Central memory CD8-positive, alpha-beta T cell (primary cell): Measurements from ENCODE around the gene ANAPC7.
A peak's percentile ranks its signal among the peaks of the same experiment; 100 is the strongest.
"Not testable (repeated sequence)": the region's sequence is repeated elsewhere in the genome, so short reads cannot be mapped to it uniquely, and the experiment has no call there.

Experiments
- ATAC-seq: fragments of 150-1000 bp; cut with Tn5 transposase; replicated peaks from 2 replicates; pipeline ENCODE4 v1.10.0; 2022; ENCODE audit warnings: mild to moderate bottlenecking, moderate FRiP score, moderate number of reproducible peaks; ENCODE audit not compliant: poor library complexity, severe bottlenecking; ENCODE audit errors: extremely low read depth
- DNase-seq, 2 donors: peaks; one replicate each; pipeline ENCODE4 v3.0.0; 2021; ENCODE audit warnings: low spot score in 2 of 2
- H3K27ac Mint-ChIP-seq: one replicate; pipeline ENCODE4 v1.8.0; 2022; ENCODE audit warnings: low read depth, mild to moderate bottlenecking, moderate library complexity, mixed read lengths
- H3K27me3 Mint-ChIP-seq: one replicate; pipeline ENCODE4 v1.8.0; 2022; ENCODE audit warnings: mixed read lengths
- H3K36me3 Mint-ChIP-seq: one replicate; pipeline ENCODE4 v1.8.0; 2022; ENCODE audit warnings: mild to moderate bottlenecking, moderate library complexity, mixed read lengths; ENCODE audit not compliant: insufficient read depth
- H3K4me1 Mint-ChIP-seq: one replicate; pipeline ENCODE4 v1.8.0; 2022; ENCODE audit warnings: mixed read lengths
- H3K4me3 Mint-ChIP-seq: one replicate; pipeline ENCODE4 v1.8.0; 2022; ENCODE audit warnings: mild to moderate bottlenecking, moderate library complexity, mixed read lengths
- H3K9me3 Mint-ChIP-seq: one replicate; pipeline ENCODE4 v1.8.0; 2022; ENCODE audit warnings: mixed read lengths

ANAPC7 gene

GRCh38 chr12:110371408-110372055 is 32.0 kb downstream of the ANAPC7 start:
- no peak overlapping the region for H3K4me3 Mint-ChIP-seq
- H3K27ac Mint-ChIP-seq, result peak overlapping the region; percentile 81
- H3K9me3 Mint-ChIP-seq, result no peaks in the 10 kb centered on the region
- DNase-seq (no peak), ATAC-seq (peak; percentile 49)
- no peaks in the 10 kb centered on the region for H3K27me3 Mint-ChIP-seq
- peaks cover 10% of the 10 kb centered on the region for H3K4me1 Mint-ChIP-seq
- peaks cover 28% of the 10 kb centered on the region for H3K36me3 Mint-ChIP-seq

- H3K4me1 Mint-ChIP-seq, result peaks cover 10% of the 10 kb centered on the region
- no peaks in the 10 kb centered on the region for H3K27me3 Mint-ChIP-seq
- ATAC-seq (no peak), DNase-seq (no peak)
- no peaks in the 10 kb centered on the region for H3K9me3 Mint-ChIP-seq
- no peak overlapping the region for H3K4me3 Mint-ChIP-seq
- peaks cover 21% of the 10 kb centered on the region for H3K36me3 Mint-ChIP-seq
- no peak overlapping the region for H3K27ac Mint-ChIP-seq
Observed at GRCh38 chr12:110370732-110371231, 32.7 kb downstream of the ANAPC7 start.

- DNase-seq (no peak), ATAC-seq (no peak)
- Mint-ChIP-seq H3K9me3 (no peaks in the 10 kb centered on the region), H3K27ac (no peak overlapping the region), H3K4me1 (peaks cover 10% of the 10 kb centered on the region), H3K36me3 (peaks cover 17% of the 10 kb centered on the region), H3K27me3 (no peaks in the 10 kb centered on the region), H3K4me3 (no peak overlapping the region)
Observed at GRCh38 chr12:110369992-110370391, 33.5 kb downstream of the ANAPC7 start.

GRCh38 chr12:110367181-110367864 is 36.2 kb downstream of the ANAPC7 start:
- ATAC-seq (no peak), DNase-seq (no peak)
- no peak overlapping the region for H3K27ac Mint-ChIP-seq
- H3K4me3 Mint-ChIP-seq, result no peak overlapping the region
- no peaks in the 10 kb centered on the region for H3K36me3 Mint-ChIP-seq
- no peaks in the 10 kb centered on the region for H3K9me3 Mint-ChIP-seq
- H3K27me3 Mint-ChIP-seq, result no peaks in the 10 kb centered on the region
- peaks cover 10% of the 10 kb centered on the region for H3K4me1 Mint-ChIP-seq

- Mint-ChIP-seq H3K9me3 (no peaks in the 10 kb centered on the region), H3K4me1 (peaks cover 3% of the 10 kb centered on the region), H3K4me3 (no peak overlapping the region), H3K36me3 (no peaks in the 10 kb centered on the region), H3K27ac (no peak overlapping the region), H3K27me3 (no peaks in the 10 kb centered on the region)
- DNase-seq, result no peak
- no peak for ATAC-seq
Observed at GRCh38 chr12:110366321-110367142, 37.0 kb downstream of the ANAPC7 start.

- ATAC-seq, result no peak
- Mint-ChIP-seq H3K9me3 (no peaks in the 10 kb centered on the region), H3K36me3 (no peaks in the 10 kb centered on the region), H3K27ac (no peak overlapping the region), H3K4me3 (no peak overlapping the region), H3K4me1 (no peaks in the 10 kb centered on the region), H3K27me3 (no peaks in the 10 kb centered on the region)
- no peak for DNase-seq
Observed at GRCh38 chr12:110365489-110366320, 37.8 kb downstream of the ANAPC7 start.

GRCh38 chr12:110361216-110361615 is 42.3 kb downstream of the ANAPC7 start:
- no peaks in the 10 kb centered on the region for H3K4me1 Mint-ChIP-seq
- DNase-seq, result no peak
- no peak for ATAC-seq
- no peak overlapping the region for H3K4me3 Mint-ChIP-seq
- H3K27ac Mint-ChIP-seq, result no peak overlapping the region
- H3K9me3 Mint-ChIP-seq, result no peaks in the 10 kb centered on the region
- H3K36me3 Mint-ChIP-seq, result no peaks in the 10 kb centered on the region
- no peaks in the 10 kb centered on the region for H3K27me3 Mint-ChIP-seq

GRCh38 chr12:110358384-110359097 is 45.0 kb downstream of the ANAPC7 start:
- not testable (repeated sequence) for ATAC-seq, H3K36me3 Mint-ChIP-seq, H3K4me3 Mint-ChIP-seq, H3K27ac Mint-ChIP-seq, H3K27me3 Mint-ChIP-seq, DNase-seq, H3K9me3 Mint-ChIP-seq
- peaks cover 13% of the 10 kb centered on the region for H3K4me1 Mint-ChIP-seq

GRCh38 chr12:110355073-110355472 is 48.4 kb downstream of the ANAPC7 start:
- Mint-ChIP-seq H3K9me3 (no peaks in the 10 kb centered on the region), H3K27ac (no peak overlapping the region), H3K36me3 (no peaks in the 10 kb centered on the region), H3K27me3 (no peaks in the 10 kb centered on the region), H3K4me3 (no peak overlapping the region), H3K4me1 (peaks cover 15% of the 10 kb centered on the region)
- no peak for ATAC-seq
- DNase-seq, result no peak

- no peaks in the 10 kb centered on the region for H3K9me3 Mint-ChIP-seq
- no peak overlapping the region for H3K27ac Mint-ChIP-seq
- DNase-seq (no peak), ATAC-seq (no peak)
- H3K4me1 Mint-ChIP-seq, result peaks cover 22% of the 10 kb centered on the region
- no peak overlapping the region for H3K4me3 Mint-ChIP-seq
- no peaks in the 10 kb centered on the region for H3K36me3 Mint-ChIP-seq
- no peaks in the 10 kb centered on the region for H3K27me3 Mint-ChIP-seq
Observed at GRCh38 chr12:110354172-110354780, 49.2 kb downstream of the ANAPC7 start.

GRCh38 chr12:110353211-110353965 is 50.1 kb downstream of the ANAPC7 start:
- ATAC-seq (no peak), DNase-seq (no peak)
- no peak overlapping the region for H3K4me3 Mint-ChIP-seq
- H3K9me3 Mint-ChIP-seq, result no peaks in the 10 kb centered on the region
- peak overlapping the region; percentile 17 for H3K27ac Mint-ChIP-seq
- H3K27me3 Mint-ChIP-seq, result no peaks in the 10 kb centered on the region
- peaks cover under 1% of the 10 kb centered on the region for H3K36me3 Mint-ChIP-seq
- peaks cover 22% of the 10 kb centered on the region for H3K4me1 Mint-ChIP-seq
